Measurements from ENCODE around the gene SLC22A7. TPM values are rescaled to one million over a fixed set of nuclear protein-coding genes. Genes with fewer than 3 reads are reported as not detected.

Gene SLC22A7
- total and polyA plus RNA-seq, 2 of the 8 experiments (the other 6 are each of a cell fraction or from before 2014, with no cell fraction given) = not detected

- Histone ChIP-seq H3K9ac (replicated peaks in 1 of 4; ENCODE audit: extremely low read depth in 1 of 4, low read depth in 3 of 4, low read length in 3 of 4) (no peak overlapping the region), H3K14ac (ENCODE audit: insufficient read length) (no peak overlapping the region)
- WGBS, 2 experiments (ENCODE audit: extremely low coverage in 1 of 2, insufficient coverage in 1 of 2, insufficient read length in 1 of 2, insufficient replicate concordance in 2 of 2, low coverage in 1 of 2, low lambda C conversion rate in 2 of 2, missing lambda C conversion rate in 1 of 2) = 94% methylated on average over 12 of the region's 15 CpGs; no CpG with 5 or more reads in 1 of the 2 experiments
These were observed 3.2 kb downstream of the SLC22A7 start for GRCh38 chr6:43301081-43301870.

More at GRCh38 chr6:43301081-43301870, 3.2 kb downstream of the SLC22A7 start:
- DNase-seq (ENCODE audit: low read depth in 1 of 2, low spot score in 2 of 2) (no peak), FAIRE-seq (no peak)
- peaks cover 0 to 4% (median 0%) of the 10 kb centered on the region in 4 experiments; a peak in 2 of 7 replicates for H3K4me1 ChIP-seq (replicated peaks in 1 of 4; ENCODE audit: control insufficient read depth in 3 of 4, insufficient read depth in 4 of 4, low read length in 3 of 4)
- no peaks in the 10 kb centered on the region for H3K9me3 ChIP-seq (ENCODE audit: insufficient read depth in 2 of 2, low read depth in 1 of 2, low read length in 1 of 2)
- no peak overlapping the region for H3K18ac ChIP-seq (ENCODE audit: extremely low read depth, low read length)
- H4K20me1 ChIP-seq (replicated peaks in 1 of 2; ENCODE audit: control insufficient read depth in 1 of 2, insufficient read depth in 2 of 2, low read length in 2 of 2) = no peaks in the 10 kb centered on the region
- no peak overlapping the region for H3K4me2 ChIP-seq (ENCODE audit: insufficient read depth in 1 of 2, low read depth in 2 of 2, low read length in 2 of 2)
- H4K91ac ChIP-seq (replicated peaks; ENCODE audit: insufficient read length, low read length) = no peak overlapping the region
- H3K27ac ChIP-seq (ENCODE audit: low read depth, low read length) = no peak overlapping the region
- H3K23me2 ChIP-seq (ENCODE audit: low read depth, low read length) = no peaks in the 10 kb centered on the region
- 0 out of 2 replicates have a peak overlapping the region, but pooled peaks have one; percentile 40 for H4K8ac ChIP-seq (ENCODE audit: extremely low read depth, insufficient read depth, low read length)
- H4K5ac ChIP-seq (ENCODE audit: insufficient read length, low read depth, low read length) = no peak overlapping the region
- H2BK20ac ChIP-seq (ENCODE audit: low read length) = no peak overlapping the region
- no peak overlapping the region for H2BK5ac ChIP-seq (ENCODE audit: low read depth, low read length)
- no peaks in the 10 kb centered on the region for H3K79me1 ChIP-seq (ENCODE audit: low read depth, low read length)
- TF ChIP-seq RXRA (IDR thresholded peaks at IDR 0.05; ENCODE audit: insufficient read depth, low read depth, low read length) (no peak), CTCF (IDR thresholded peaks at IDR 0.05; ENCODE audit: control extremely low read depth in 1 of 3, insufficient read depth in 1 of 3, low read depth in 1 of 3, low read length in 3 of 3) (no peak), SIX5 (IDR thresholded peaks at IDR 0.05; ENCODE audit: low read depth, low read length) (no peak)
- no peaks in the 10 kb centered on the region for H3K79me2 ChIP-seq (ENCODE audit: control insufficient read depth in 1 of 2, insufficient read depth in 2 of 2, low read length in 2 of 2)
- no peak overlapping the region for H2AFZ ChIP-seq (ENCODE audit: low read length)
- H3K23ac ChIP-seq (ENCODE audit: insufficient read length) = no peak overlapping the region
- no peak overlapping the region for H3K56ac ChIP-seq (replicated peaks; ENCODE audit: insufficient read length, low read depth, low read length)
- H2BK120ac ChIP-seq (replicated peaks; ENCODE audit: low read depth, low read length) = no peak overlapping the region
- H3K4me3 ChIP-seq (ENCODE audit: extremely low read depth in 1 of 4, insufficient read depth in 2 of 4, low read depth in 3 of 4, low read length in 4 of 4) = no peak overlapping the region
- no peak overlapping the region for H3K4ac ChIP-seq (replicated peaks; ENCODE audit: insufficient read length, low read depth, low read length)
- ChIA-PET CTCF (ENCODE audit: partially characterized antibody) (interaction anchor here (0.8 to 5.9 kb wide), 5 partner anchors 14 to 65 kb away, joined by 3 to 50 read pairs (median 3); no protein-coding TSS in a partner anchor), POLR2A (ENCODE audit: partially characterized antibody) (interaction anchor here (0.6 to 1.9 kb wide), 3 partner anchors 14 to 54 kb away, joined by 3 to 5 read pairs (median 3); no protein-coding TSS in a partner anchor)
- H3K27me3 ChIP-seq (replicated peaks in 1 of 4; ENCODE audit: control insufficient read depth in 3 of 4, extremely low read depth in 1 of 4, insufficient read depth in 3 of 4, low read length in 3 of 4) = peaks cover 0 to 2% (median 0%) of the 10 kb centered on the region in 4 experiments; a peak in 1 of 7 replicates
- H3K36me3 ChIP-seq (ENCODE audit: control insufficient read depth in 2 of 4, insufficient read depth in 4 of 4, low read length in 3 of 4) = peaks cover 0 to 5% (median 3%) of the 10 kb centered on the region in 4 experiments; a peak in 2 of 8 replicates
- no peak overlapping the region for H2BK15ac ChIP-seq (ENCODE audit: low read length)
- no peak overlapping the region; the same call in 1 of the 2 replicates for H2AK5ac ChIP-seq (ENCODE audit: low read depth, low read length)
- H2BK12ac ChIP-seq (ENCODE audit: low read depth, low read length) = no peak overlapping the region
